ENCODE measurements around the gene FBXL17. TPM values are rescaled to one million over a fixed set of nuclear protein-coding genes. Genes with fewer than 3 reads are reported as not detected.

FBXL17 gene
- total RNA-seq, 1 donor from 2014 or later, result 12.7 TPM

DNA sequence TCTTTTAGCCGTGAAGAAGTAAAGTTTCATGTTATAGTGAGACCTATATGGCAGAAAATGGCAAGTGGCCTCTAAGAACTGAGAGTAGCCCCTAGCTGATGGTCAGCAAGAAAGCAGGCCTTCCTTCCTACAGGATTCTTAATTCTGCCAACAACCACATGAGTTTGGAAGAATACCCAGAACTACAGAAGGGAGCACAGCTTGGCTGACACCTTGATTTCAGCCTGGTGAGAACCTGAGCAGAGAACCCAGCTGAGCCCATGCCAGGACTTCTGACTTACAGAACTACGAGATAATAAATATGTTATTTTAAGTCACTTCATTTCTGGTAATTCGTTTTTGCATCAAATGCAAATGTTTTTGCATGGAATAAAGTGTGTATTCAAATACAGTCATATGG lies 5.9 kb upstream of the FBXL17 start:
- Histone ChIP-seq H3K36me3 (ENCODE audit: insufficient read depth, low read length) (no peaks in the 10 kb centered on the region), H3K4me1 (ENCODE audit: insufficient read depth, low read length) (no peaks in the 10 kb centered on the region), H3K4me2 (ENCODE audit: low read length) (no peak overlapping the region), H3K9ac (ENCODE audit: low read length) (no peak overlapping the region), H3K9me3 (ENCODE audit: insufficient read depth, low read depth, low read length) (no peaks in the 10 kb centered on the region), H3K79me2 (ENCODE audit: insufficient read depth, low read length) (no peaks in the 10 kb centered on the region), H3K27ac (ENCODE audit: low read depth, low read length) (no peak overlapping the region), H4K20me1 (ENCODE audit: insufficient read depth, low read length) (no peaks in the 10 kb centered on the region), H3K4me3 (ENCODE audit: insufficient read depth, low read depth, low read length) (no peak overlapping the region), H3K27me3 (ENCODE audit: insufficient read depth, low read length) (no peaks in the 10 kb centered on the region), H2AFZ (ENCODE audit: low read depth, low read length) (no peak overlapping the region)
- FAIRE-seq (no peak), DNase-seq (ENCODE audit: low read depth) (no peak)
- H3K27ac Mint-ChIP-seq (ENCODE audit: unreplicated experiment), result no peak overlapping the region
- H3K27me3 Mint-ChIP-seq (ENCODE audit: low read depth, unreplicated experiment), result no peaks in the 10 kb centered on the region
- H3K4me3 Mint-ChIP-seq (ENCODE audit: unreplicated experiment), result no peak overlapping the region
- H3K9me3 Mint-ChIP-seq (ENCODE audit: unreplicated experiment), result no peaks in the 10 kb centered on the region
- no peak for TF ChIP-seq EZH2 (IDR thresholded peaks at IDR 0.05; ENCODE audit: insufficient read depth, low read length)
- TF ChIP-seq, protein P1, sequence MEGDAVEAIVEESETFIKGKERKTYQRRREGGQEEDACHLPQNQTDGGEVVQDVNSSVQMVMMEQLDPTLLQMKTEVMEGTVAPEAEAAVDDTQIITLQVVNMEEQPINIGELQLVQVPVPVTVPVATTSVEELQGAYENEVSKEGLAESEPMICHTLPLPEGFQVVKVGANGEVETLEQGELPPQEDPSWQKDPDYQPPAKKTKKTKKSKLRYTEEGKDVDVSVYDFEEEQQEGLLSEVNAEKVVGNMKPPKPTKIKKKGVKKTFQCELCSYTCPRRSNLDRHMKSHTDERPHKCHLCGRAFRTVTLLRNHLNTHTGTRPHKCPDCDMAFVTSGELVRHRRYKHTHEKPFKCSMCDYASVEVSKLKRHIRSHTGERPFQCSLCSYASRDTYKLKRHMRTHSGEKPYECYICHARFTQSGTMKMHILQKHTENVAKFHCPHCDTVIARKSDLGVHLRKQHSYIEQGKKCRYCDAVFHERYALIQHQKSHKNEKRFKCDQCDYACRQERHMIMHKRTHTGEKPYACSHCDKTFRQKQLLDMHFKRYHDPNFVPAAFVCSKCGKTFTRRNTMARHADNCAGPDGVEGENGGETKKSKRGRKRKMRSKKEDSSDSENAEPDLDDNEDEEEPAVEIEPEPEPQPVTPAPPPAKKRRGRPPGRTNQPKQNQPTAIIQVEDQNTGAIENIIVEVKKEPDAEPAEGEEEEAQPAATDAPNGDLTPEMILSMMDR (IDR thresholded peaks at IDR 0.05; ENCODE audit: insufficient read depth, low read depth, low read length), result no peak
- H3K36me3 Mint-ChIP-seq (ENCODE audit: low read depth, unreplicated experiment), result no peaks in the 10 kb centered on the region
- peaks cover 5% of the 10 kb centered on the region for H3K4me1 Mint-ChIP-seq (ENCODE audit: low read depth, unreplicated experiment)

DNA sequence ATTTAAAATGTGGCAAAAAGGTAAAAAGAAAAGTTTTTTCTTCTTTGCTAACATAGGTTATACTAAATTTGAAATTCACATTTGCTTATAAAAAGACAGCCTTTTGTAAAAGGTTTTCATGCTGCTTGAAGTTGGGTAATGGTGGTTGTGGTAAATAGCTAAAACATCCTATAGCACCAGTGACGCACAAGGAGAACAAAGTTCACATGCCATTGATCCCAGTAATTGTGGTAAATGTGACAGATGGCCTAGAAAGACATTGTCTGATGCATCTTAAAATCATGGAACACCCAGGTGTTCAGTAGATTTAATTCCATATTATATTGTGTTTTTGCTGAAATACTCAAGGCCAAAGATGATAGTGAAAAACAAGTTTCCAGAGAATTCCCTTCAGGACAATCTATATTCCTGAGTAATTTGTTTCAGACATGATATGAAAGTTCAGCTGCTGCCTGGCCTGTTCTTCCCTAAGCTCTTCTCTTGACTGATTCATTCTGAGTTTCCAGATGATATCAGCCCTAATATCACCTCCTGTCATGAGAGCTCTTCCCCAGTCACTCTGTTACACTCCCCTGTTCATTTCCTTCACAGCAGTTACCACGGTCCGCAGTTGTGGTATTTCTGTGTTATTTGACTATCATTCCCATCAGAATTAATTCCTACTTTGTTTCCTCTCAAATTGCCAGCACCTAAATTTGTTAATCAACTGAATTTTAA lies 4.6 kb upstream of the FBXL17 start:
- Histone ChIP-seq H3K9me3 (ENCODE audit: insufficient read depth, low read depth, low read length) (no peaks in the 10 kb centered on the region), H4K20me1 (ENCODE audit: insufficient read depth, low read length) (no peaks in the 10 kb centered on the region), H3K9ac (ENCODE audit: low read length) (peak overlapping the region; percentile 7), H3K4me2 (ENCODE audit: low read length) (peak overlapping the region; percentile 11), H3K27ac (ENCODE audit: low read depth, low read length) (no peak overlapping the region), H3K36me3 (ENCODE audit: insufficient read depth, low read length) (no peaks in the 10 kb centered on the region), H3K4me1 (ENCODE audit: insufficient read depth, low read length) (no peaks in the 10 kb centered on the region), H3K4me3 (ENCODE audit: insufficient read depth, low read depth, low read length) (no peak overlapping the region), H3K27me3 (ENCODE audit: insufficient read depth, low read length) (no peaks in the 10 kb centered on the region), H2AFZ (ENCODE audit: low read depth, low read length) (no peak overlapping the region), H3K79me2 (ENCODE audit: insufficient read depth, low read length) (no peaks in the 10 kb centered on the region)
- no peak overlapping the region for H3K4me3 Mint-ChIP-seq (ENCODE audit: unreplicated experiment)
- no peaks in the 10 kb centered on the region for H3K9me3 Mint-ChIP-seq (ENCODE audit: unreplicated experiment)
- no peaks in the 10 kb centered on the region for H3K36me3 Mint-ChIP-seq (ENCODE audit: low read depth, unreplicated experiment)
- no peak overlapping the region for H3K27ac Mint-ChIP-seq (ENCODE audit: unreplicated experiment)
- TF ChIP-seq, protein P1 (IDR thresholded peaks at IDR 0.05; ENCODE audit: insufficient read depth, low read depth, low read length), result no peak
- TF ChIP-seq EZH2 (IDR thresholded peaks at IDR 0.05; ENCODE audit: insufficient read depth, low read length), result no peak
- no peaks in the 10 kb centered on the region for H3K27me3 Mint-ChIP-seq (ENCODE audit: low read depth, unreplicated experiment)
- no peak for FAIRE-seq
- peak; percentile 14 for DNase-seq (ENCODE audit: low read depth)
- H3K4me1 Mint-ChIP-seq (ENCODE audit: low read depth, unreplicated experiment), result peaks cover 6% of the 10 kb centered on the region

GRCh38 chr5:108384741-108385140 lies 2.8 kb upstream of the FBXL17 start:
- H3K4me1 Mint-ChIP-seq (ENCODE audit: low read depth, unreplicated experiment), result peaks cover 8% of the 10 kb centered on the region
- no peaks in the 10 kb centered on the region for H3K9me3 Mint-ChIP-seq (ENCODE audit: unreplicated experiment)
- Histone ChIP-seq H3K4me3 (ENCODE audit: insufficient read depth, low read depth, low read length) (no peak overlapping the region), H3K79me2 (ENCODE audit: insufficient read depth, low read length) (peaks cover 1% of the 10 kb centered on the region), H3K27ac (ENCODE audit: low read depth, low read length) (no peak overlapping the region), H2AFZ (ENCODE audit: low read depth, low read length) (no peak overlapping the region), H4K20me1 (ENCODE audit: insufficient read depth, low read length) (no peaks in the 10 kb centered on the region), H3K4me2 (ENCODE audit: low read length) (no peak overlapping the region), H3K9ac (ENCODE audit: low read length) (no peak overlapping the region), H3K27me3 (ENCODE audit: insufficient read depth, low read length) (no peaks in the 10 kb centered on the region), H3K4me1 (ENCODE audit: insufficient read depth, low read length) (peaks cover 3% of the 10 kb centered on the region), H3K36me3 (ENCODE audit: insufficient read depth, low read length) (no peaks in the 10 kb centered on the region), H3K9me3 (ENCODE audit: insufficient read depth, low read depth, low read length) (no peaks in the 10 kb centered on the region)
- no peaks in the 10 kb centered on the region for H3K36me3 Mint-ChIP-seq (ENCODE audit: low read depth, unreplicated experiment)
- no peak overlapping the region for H3K27ac Mint-ChIP-seq (ENCODE audit: unreplicated experiment)
- TF ChIP-seq, protein P1 (IDR thresholded peaks at IDR 0.05; ENCODE audit: insufficient read depth, low read depth, low read length), result no peak
- no peak for TF ChIP-seq EZH2 (IDR thresholded peaks at IDR 0.05; ENCODE audit: insufficient read depth, low read length)
- no peak overlapping the region for H3K4me3 Mint-ChIP-seq (ENCODE audit: unreplicated experiment)
- H3K27me3 Mint-ChIP-seq (ENCODE audit: low read depth, unreplicated experiment), result no peaks in the 10 kb centered on the region
- FAIRE-seq (no peak), DNase-seq (ENCODE audit: low read depth) (no peak)
